Parathyroid adenoma (tissue), 2 donors: ENCODE data around the gene FIBP.
A peak's percentile ranks its signal among the peaks of the same experiment; 100 is the strongest.

Experiments used
- H2AFZ ChIP-seq: fragments of 300-600 bp; sonication (generic); one replicate; pipeline ENCODE4 v1.7.0; 2017; ENCODE audit warnings: antibody characterized with exemption, mild to moderate bottlenecking
- H3K27ac ChIP-seq: fragments of 300-600 bp; sonication (generic); one replicate; pipeline ENCODE4 v1.7.0; 2017
- H3K27me3 ChIP-seq: fragments of 300-600 bp; sonication (generic); one replicate; pipeline ENCODE4 v1.7.0; 2017; ENCODE audit warnings: low read length; ENCODE audit not compliant: control insufficient read depth, insufficient read depth
- H3K36me3 ChIP-seq: fragments of 300-600 bp; sonication (generic); one replicate; pipeline ENCODE4 v1.7.0; 2017; ENCODE audit warnings: low read length; ENCODE audit not compliant: control insufficient read depth, insufficient read depth
- H3K4me1 ChIP-seq: fragments of 300-600 bp; sonication (generic); one replicate; pipeline ENCODE4 v1.7.0; 2017; ENCODE audit warnings: control low read depth
- H3K4me2 ChIP-seq: fragments of 300-600 bp; sonication (generic); one replicate; pipeline ENCODE4 v1.7.0; 2017; ENCODE audit warnings: low read length
- H3K4me3 ChIP-seq: fragments of 300-600 bp; sonication (generic); one replicate; pipeline ENCODE4 v1.7.0; 2017; ENCODE audit warnings: low read depth, low read length
- H3K79me2 ChIP-seq: fragments of 300-600 bp; sonication (generic); one replicate; pipeline ENCODE4 v1.7.0; 2017; ENCODE audit warnings: control low read depth
- H3K9ac ChIP-seq: fragments of 300-600 bp; sonication (generic); one replicate; pipeline ENCODE4 v1.7.0; 2017; ENCODE audit warnings: mild to moderate bottlenecking
- H3K9me3 ChIP-seq: fragments of 300-600 bp; sonication (generic); one replicate; pipeline ENCODE4 v1.7.0; 2017; ENCODE audit warnings: low read length; ENCODE audit not compliant: control insufficient read depth
- CTCF ChIP-seq: fragments of 300-600 bp; sonication (generic); IDR thresholded peaks from one replicate; pipeline ENCODE4 v1.7.0; 2017; ENCODE audit warnings: antibody characterized with exemption, mild to moderate bottlenecking
- donor health status: primary hyperparathyroidism.

Gene FIBP

GRCh38 chr11:65888163-65888814 is at the start of gene FIBP:
Gene FIBP, minus strand, starts transcription at chr11:65888471. Its CDS starts 53 bp downstream, at chr11:65888418.
- H3K9me3 ChIP-seq = no peaks in the 10 kb centered on the region
- peak within 1 kb of the TSS; percentile 77 for H3K4me3 ChIP-seq
- H3K27me3 ChIP-seq = no peaks in the 10 kb centered on the region
- H3K36me3 ChIP-seq = no peaks in the 10 kb centered on the region
- peak within 1 kb of the TSS; percentile 70 for H3K4me2 ChIP-seq
- H3K9ac ChIP-seq = no peak within 1 kb of the TSS
- peak within 1 kb of the TSS; percentile 76 for H2AFZ ChIP-seq
- H3K27ac ChIP-seq = peak within 1 kb of the TSS; percentile 87
- H3K4me1 ChIP-seq = peaks cover 8% of the 10 kb centered on the region
- no peaks in the 10 kb centered on the region for H3K79me2 ChIP-seq
- TF ChIP-seq CTCF = peak; percentile 88

- no peak for TF ChIP-seq CTCF
Measured at GRCh38 chr11:65937766-65938165, 49.5 kb upstream of the FIBP start.

DNA sequence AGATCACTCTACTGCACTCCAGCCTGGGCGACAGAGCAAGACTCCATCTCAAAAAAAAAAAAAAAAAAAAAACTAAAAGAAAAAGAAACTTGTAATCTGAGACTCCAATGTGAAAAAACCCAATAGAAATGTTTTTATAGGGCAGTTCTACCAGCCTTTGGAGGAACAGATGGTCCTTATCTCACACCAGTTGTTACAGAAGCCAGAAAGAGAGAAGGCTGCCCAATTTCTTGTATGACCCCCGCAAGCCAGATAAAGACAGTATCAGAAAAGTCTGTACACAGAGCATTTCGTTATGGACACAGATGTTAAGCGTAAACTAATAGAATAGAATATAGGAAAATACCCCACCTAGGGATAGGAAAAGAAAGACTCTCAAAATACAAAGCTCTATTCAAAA is 45.7 kb upstream of the FIBP start:
- Histone ChIP-seq H3K9me3 (no peaks in the 10 kb centered on the region), H2AFZ (no peak overlapping the region), H3K4me3 (no peak overlapping the region), H3K27me3 (no peaks in the 10 kb centered on the region), H3K36me3 (no peaks in the 10 kb centered on the region), H3K27ac (no peak overlapping the region), H3K4me1 (no peaks in the 10 kb centered on the region), H3K79me2 (no peaks in the 10 kb centered on the region), H3K4me2 (no peak overlapping the region), H3K9ac (no peak overlapping the region)
- TF ChIP-seq CTCF = no peak

More at GRCh38 chr11:65937766-65938165, 49.5 kb upstream of the FIBP start:
- H3K27me3 ChIP-seq = no peaks in the 10 kb centered on the region
- no peaks in the 10 kb centered on the region for H3K4me1 ChIP-seq
- H3K9ac ChIP-seq = no peak overlapping the region
- H3K79me2 ChIP-seq = no peaks in the 10 kb centered on the region
- H3K4me3 ChIP-seq = no peak overlapping the region
- no peaks in the 10 kb centered on the region for H3K36me3 ChIP-seq
- no peak overlapping the region for H3K4me2 ChIP-seq
- H3K9me3 ChIP-seq = no peaks in the 10 kb centered on the region
- no peak overlapping the region for H3K27ac ChIP-seq
- H2AFZ ChIP-seq = no peak overlapping the region

- no peak overlapping the region for H3K4me2 ChIP-seq
- no peaks in the 10 kb centered on the region for H3K9me3 ChIP-seq
- no peaks in the 10 kb centered on the region for H3K79me2 ChIP-seq
- H3K27ac ChIP-seq = no peak overlapping the region
- H2AFZ ChIP-seq = no peak overlapping the region
- no peaks in the 10 kb centered on the region for H3K4me1 ChIP-seq
- H3K27me3 ChIP-seq = no peaks in the 10 kb centered on the region
- TF ChIP-seq CTCF = no peak
- H3K4me3 ChIP-seq = no peak overlapping the region
- no peak overlapping the region for H3K9ac ChIP-seq
- no peaks in the 10 kb centered on the region for H3K36me3 ChIP-seq
Measured at GRCh38 chr11:65932558-65932919, 44.3 kb upstream of the FIBP start.
